ENCODE data around the gene ZNF614.

DNA sequence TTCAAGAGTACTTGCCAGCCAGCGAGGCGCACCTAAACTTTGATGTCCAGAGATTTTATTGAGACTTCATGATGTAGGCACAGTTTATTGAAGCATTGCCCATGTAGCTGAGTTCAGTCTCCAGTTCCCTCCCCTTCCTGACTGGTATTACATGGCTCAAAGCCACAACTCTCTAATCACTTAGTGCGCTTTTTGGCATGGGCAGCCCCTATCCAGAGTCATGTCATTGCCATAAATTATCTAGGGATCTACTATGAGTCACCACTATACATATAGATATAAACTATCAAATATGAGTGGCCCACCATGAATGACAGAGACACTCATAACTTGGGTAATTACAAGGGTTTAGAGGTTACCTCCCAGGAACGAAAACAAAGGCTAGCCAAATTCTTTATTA, 7.7 kb downstream of the ZNF614 start:
- TF ChIP-seq, protein P1, sequence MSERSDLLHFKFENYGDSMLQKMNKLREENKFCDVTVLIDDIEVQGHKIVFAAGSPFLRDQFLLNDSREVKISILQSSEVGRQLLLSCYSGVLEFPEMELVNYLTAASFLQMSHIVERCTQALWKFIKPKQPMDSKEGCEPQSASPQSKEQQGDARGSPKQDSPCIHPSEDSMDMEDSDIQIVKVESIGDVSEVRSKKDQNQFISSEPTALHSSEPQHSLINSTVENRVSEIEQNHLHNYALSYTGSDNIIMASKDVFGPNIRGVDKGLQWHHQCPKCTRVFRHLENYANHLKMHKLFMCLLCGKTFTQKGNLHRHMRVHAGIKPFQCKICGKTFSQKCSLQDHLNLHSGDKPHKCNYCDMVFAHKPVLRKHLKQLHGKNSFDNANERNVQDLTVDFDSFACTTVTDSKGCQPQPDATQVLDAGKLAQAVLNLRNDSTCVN (CRISPR knock-in tag; IDR thresholded peaks at IDR 0.05; ENCODE audit: borderline replicate concordance), result no peak
- TF ChIP-seq TCF7L2 (IDR thresholded peaks at IDR 0.05; ENCODE audit: low read depth, low read length) (no peak), SRY (CRISPR knock-in tag; IDR thresholded peaks at IDR 0.05) (no peak)

All from HepG2 (cell line).